Heart right ventricle (tissue), 16 donors: ENCODE measurements around the gene MFSD2A. TPM values are rescaled to one million over a fixed set of nuclear protein-coding genes. Genes with fewer than 3 reads are reported as not detected.

ENCODE experiments used
- ATAC-seq, 8 donors: fragments of 200-7000 bp; cut with Tn5 transposase; one replicate each; pipeline ENCODE4 v1.9.1; 2020; ENCODE audit warnings: mild to moderate bottlenecking in 8 of 8, moderate library complexity in 8 of 8, moderate number of reproducible peaks in 1 of 8
- DNase-seq, 2 donors: peaks; one replicate each; pipeline ENCODE4 v3.0.0-alpha.2; 2020
- H3K27ac ChIP-seq, 10 donors: fragments of 200-600 bp; sonication (generic) in 2 of 10; one replicate each; pipeline versions ENCODE4 v1.5.0 to v1.8.0; 2020 to 2022; ENCODE audit warnings: mild to moderate bottlenecking in 3 of 10
- H3K27me3 ChIP-seq, 7 donors: fragments of 200-600 bp; one replicate each; pipeline ENCODE4 v1.8.0; 2021 to 2022; ENCODE audit warnings: mild to moderate bottlenecking in 2 of 7
- H3K36me3 ChIP-seq, 9 donors: fragments of 200-600 bp; sonication (generic) in 1 of 9; one replicate each; pipeline versions ENCODE4 v1.5.0 to v1.8.0; 2020 to 2022; ENCODE audit warnings: mild to moderate bottlenecking in 2 of 9
- H3K4me1 ChIP-seq, 9 donors: fragments of 200-600 bp; sonication (generic) in 1 of 9; one replicate each; pipeline versions ENCODE4 v1.5.0 to v1.8.0; 2020 to 2022; ENCODE audit warnings: mild to moderate bottlenecking in 4 of 9
- H3K4me3 ChIP-seq, 10 donors: fragments of 200-600 bp; sonication (generic) in 2 of 10; one replicate each; pipeline versions ENCODE4 v1.5.0 to v1.8.0; 2020 to 2022; ENCODE audit warnings: mild to moderate bottlenecking in 7 of 10, moderate library complexity in 2 of 10
- H3K9me3 ChIP-seq, 11 donors: fragments of 200-600 bp in 10 of 11; sonication (generic) in 2 of 11; one replicate each; pipeline versions ENCODE4 v1.5.0 to v1.8.0; 2013 to 2022; ENCODE audit warnings: mild to moderate bottlenecking in 2 of 11, control low read depth in 1 of 11, moderate library complexity in 1 of 11
- WGBS, 2 donors: extraction: QIAGEN DNeasy Blood & Tissue Kit; methylation state at CpG; one replicate each; pipeline ENCODE4 v1.1.7; 2013; ENCODE audit warnings: inconsistent platforms in 1 of 2; 5-methylcytosine and 5-hydroxymethylcytosine counted together
- intact Hi-C, 10 donors: fragments of 100-400 bp; cut with DNase I; formaldehyde crosslinking; loops; one replicate each; pipeline versions ENCODE4 v1.11.1 to v1.14.2; 2022
- polyA plus RNA-seq, 2 donors: library from polyadenylated mRNA; stranded (reverse); fragments of 200-250 nt; gene quantifications; one replicate each; pipeline ENCODE4 v1.2.3, GENCODE V29; 2013
- total RNA-seq, 10 donors: library from RNA; stranded (reverse); fragmentation: NEBNext Ultra II Directional in 3 of 10; extraction: Animal tissue kit (Norgen Biotek cat#: 25700) in 3 of 10; gene quantifications; one replicate each; pipeline versions ENCODE4 v1.2.1 to v1.2.4, GENCODE V29; 2021 to 2023
- TF ChIP-seq, protein P1 (sequence below), 9 donors: fragments of 200-600 bp; sonication (generic) in 2 of 9; IDR thresholded peaks; one replicate each; pipeline versions ENCODE4 v1.5.0 to v1.8.0; 2021 to 2022; ENCODE audit warnings: antibody characterized with exemption in 9 of 9, mild to moderate bottlenecking in 5 of 9, moderate library complexity in 1 of 9
- donor health status: Arrhythmogenic right ventricular cardiomyopathy.
- donor health status: ischemic (EF 13 %, LVEDD 7.1; RV severe dilation, severe dysfunction).
- donor health status: healthy with polysubstance abuse.
- donor health status: DM: no; HTN: yes; CAD: no.
- donor health status: DM: no; HTN: no; CAD: no.
- donor health status: ischemic (EF 25% LVEDD 6.9; RV normal size, moderate dysfunction).
- donor health status: ischemic (EF 25% LVEDD 5.7; RV mildly dilated, moderate dysfunction).
- donor health status: healthy.
- donor health status: DM: yes; HTN: yes; CAD: no.
- donor health status: Ischemic cardiomyopathy.
- donor health status: ischemic (EF 35%, LVEDD 5.7; RV mildly dilated, moderate dysfunction).
- donor health status: nonischemic (EF 11% LVEDD 7.7; RV severe dilation, severe dysfunction).
- donor health status: DM: yes; HTN: yes; CAD: no.
- donor health status: PGD.
- donor health status: ischemic (EF 29% LVEDD 5.4; RV normal size, mild dysfunction).
- donor health status: nonischemic (EF 23%, LVEDD 6.1; RV moderate dilation, normal function).

The MFSD2A gene
- total and polyA plus RNA-seq, 12 donors = 0.15 to 5.6 (median 0.45) TPM; not detected in 2

DNA sequence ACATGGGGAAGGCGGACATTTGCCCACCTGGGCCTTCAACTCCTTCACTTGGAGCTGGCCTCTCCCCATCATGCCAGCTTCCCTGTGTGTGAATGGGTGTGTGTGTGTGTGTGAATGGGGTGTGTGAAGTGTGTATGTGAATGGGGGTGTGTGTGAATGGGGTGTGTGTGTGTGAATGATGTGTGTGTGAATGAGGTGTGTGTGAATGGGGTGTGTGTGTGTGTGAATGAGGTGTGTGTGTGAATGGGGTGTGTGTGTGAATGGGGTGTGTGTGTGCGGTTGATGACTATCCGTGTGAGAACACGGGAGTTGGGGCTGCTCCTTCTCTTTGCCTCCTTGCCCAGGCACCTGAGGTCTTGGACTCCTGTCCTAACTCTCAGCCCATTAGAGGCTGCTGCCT lies 9.6 kb downstream of the MFSD2A start:
- H3K36me3 ChIP-seq = no peaks in the 10 kb centered on the region
- peaks cover 0 to 17% (median 0%) of the 10 kb centered on the region in 9 donors for H3K4me1 ChIP-seq
- intact Hi-C loops = loop anchor here in 1 of 10 donors (5.0 kb wide), 1 partner anchor 37 kb away; no protein-coding TSS in a partner anchor
- H3K4me3 ChIP-seq = no peak overlapping the region
- no peaks in the 10 kb centered on the region for H3K9me3 ChIP-seq
- H3K27me3 ChIP-seq = peaks cover 0 to 3% (median 0%) of the 10 kb centered on the region in 7 donors
- 95 to 96% methylated on average over 4 of the region's 4 CpGs for WGBS, 2 donors
- DNase-seq = no peak
- no peak overlapping the region for H3K27ac ChIP-seq
- TF ChIP-seq, protein P1, sequence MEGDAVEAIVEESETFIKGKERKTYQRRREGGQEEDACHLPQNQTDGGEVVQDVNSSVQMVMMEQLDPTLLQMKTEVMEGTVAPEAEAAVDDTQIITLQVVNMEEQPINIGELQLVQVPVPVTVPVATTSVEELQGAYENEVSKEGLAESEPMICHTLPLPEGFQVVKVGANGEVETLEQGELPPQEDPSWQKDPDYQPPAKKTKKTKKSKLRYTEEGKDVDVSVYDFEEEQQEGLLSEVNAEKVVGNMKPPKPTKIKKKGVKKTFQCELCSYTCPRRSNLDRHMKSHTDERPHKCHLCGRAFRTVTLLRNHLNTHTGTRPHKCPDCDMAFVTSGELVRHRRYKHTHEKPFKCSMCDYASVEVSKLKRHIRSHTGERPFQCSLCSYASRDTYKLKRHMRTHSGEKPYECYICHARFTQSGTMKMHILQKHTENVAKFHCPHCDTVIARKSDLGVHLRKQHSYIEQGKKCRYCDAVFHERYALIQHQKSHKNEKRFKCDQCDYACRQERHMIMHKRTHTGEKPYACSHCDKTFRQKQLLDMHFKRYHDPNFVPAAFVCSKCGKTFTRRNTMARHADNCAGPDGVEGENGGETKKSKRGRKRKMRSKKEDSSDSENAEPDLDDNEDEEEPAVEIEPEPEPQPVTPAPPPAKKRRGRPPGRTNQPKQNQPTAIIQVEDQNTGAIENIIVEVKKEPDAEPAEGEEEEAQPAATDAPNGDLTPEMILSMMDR (IDR thresholded peaks at IDR 0.05) = no peak
- ATAC-seq = no peak

DNA sequence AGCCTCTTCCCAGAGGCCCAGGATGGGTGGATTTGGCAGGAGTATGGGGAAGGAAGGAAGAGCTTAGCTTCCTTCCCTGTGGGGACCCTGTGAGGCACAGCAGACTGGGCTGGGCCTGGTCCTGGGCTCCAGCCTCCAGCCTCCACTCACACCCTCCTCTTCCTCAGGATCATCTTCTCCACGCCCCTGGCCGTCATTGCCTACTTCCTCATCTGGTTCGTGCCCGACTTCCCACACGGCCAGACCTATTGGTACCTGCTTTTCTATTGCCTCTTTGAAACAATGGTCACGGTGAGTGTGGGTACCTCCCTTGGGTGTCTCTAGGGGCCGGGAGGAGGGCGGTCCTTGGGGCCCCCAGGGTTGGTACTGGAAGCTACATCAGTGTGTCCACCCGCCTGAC lies 10.1 kb downstream of the MFSD2A start:
- intact Hi-C loops = no loop called here
- Histone ChIP-seq H3K9me3 (no peaks in the 10 kb centered on the region), H3K4me3 (no peak overlapping the region), H3K36me3 (no peaks in the 10 kb centered on the region), H3K27me3 (peaks cover 0 to 3% (median 0%) of the 10 kb centered on the region in 7 donors), H3K4me1 (peaks cover 0 to 16% (median 0%) of the 10 kb centered on the region in 9 donors), H3K27ac (no peak overlapping the region)
- TF ChIP-seq, protein P1 (IDR thresholded peaks at IDR 0.05) = no peak
- WGBS, 2 donors = 77 to 84% methylated on average over 9 of the region's 9 CpGs
- ATAC-seq (no peak), DNase-seq (no peak)

DNA sequence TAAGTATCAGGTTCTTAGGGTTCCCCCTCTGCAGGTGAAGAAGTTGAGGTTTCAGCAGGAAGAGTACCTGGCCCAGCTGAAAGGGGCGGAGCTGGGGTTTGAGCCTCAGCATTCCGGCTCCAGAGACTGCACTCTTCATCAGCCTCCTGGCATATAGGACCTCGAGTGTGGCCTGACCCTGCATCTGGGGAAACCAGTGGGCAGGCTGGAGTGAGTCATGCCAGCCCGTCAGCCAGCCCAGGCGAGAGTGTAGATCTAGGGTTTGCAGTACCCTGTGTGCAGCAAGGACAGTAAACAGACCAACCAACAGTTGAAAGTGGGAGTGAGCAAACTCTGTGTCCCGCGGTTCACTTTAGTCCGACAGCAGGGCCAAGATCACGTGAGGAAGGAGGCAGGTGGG lies 14.1 kb downstream of the MFSD2A start:
- H3K9me3 ChIP-seq = no peaks in the 10 kb centered on the region
- DNase-seq (no peak), ATAC-seq (no peak)
- H3K4me3 ChIP-seq = no peak overlapping the region
- WGBS, 2 donors = 91 to 92% methylated on average over 9 of the region's 9 CpGs
- peaks cover 0 to 12% (median 0%) of the 10 kb centered on the region in 9 donors for H3K4me1 ChIP-seq
- H3K27me3 ChIP-seq = peaks cover 0 to 9% (median 0%) of the 10 kb centered on the region in 7 donors
- no peaks in the 10 kb centered on the region for H3K36me3 ChIP-seq
- TF ChIP-seq, protein P1 (IDR thresholded peaks at IDR 0.05) = no peak
- intact Hi-C loops = no loop called here
- no peak overlapping the region for H3K27ac ChIP-seq

DNA sequence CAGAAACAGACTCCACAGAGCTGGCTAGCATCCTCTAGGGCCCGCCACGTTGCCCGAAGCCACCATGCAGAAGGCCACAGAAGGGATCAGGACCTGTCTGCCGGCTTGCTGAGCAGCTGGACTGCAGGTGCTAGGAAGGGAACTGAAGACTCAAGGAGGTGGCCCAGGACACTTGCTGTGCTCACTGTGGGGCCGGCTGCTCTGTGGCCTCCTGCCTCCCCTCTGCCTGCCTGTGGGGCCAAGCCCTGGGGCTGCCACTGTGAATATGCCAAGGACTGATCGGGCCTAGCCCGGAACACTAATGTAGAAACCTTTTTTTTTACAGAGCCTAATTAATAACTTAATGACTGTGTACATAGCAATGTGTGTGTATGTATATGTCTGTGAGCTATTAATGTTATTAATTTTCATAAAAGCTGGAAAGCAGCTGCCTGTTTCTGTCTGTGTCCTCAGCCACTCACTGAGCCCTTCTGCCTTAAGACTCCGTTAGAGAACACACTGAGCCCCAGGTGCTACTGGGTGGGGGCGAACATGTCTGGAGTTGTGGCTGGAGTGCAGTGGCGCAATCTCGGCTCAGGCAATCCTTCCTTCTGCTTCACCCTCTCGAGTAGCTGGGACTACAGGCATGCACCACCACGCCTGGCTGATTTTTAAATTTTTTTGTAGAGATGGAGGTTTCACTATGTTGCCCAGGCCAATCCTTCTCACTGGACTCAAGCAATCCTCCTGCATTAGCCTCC lies 14.8 kb downstream of the MFSD2A start:
- ATAC-seq (no peak), DNase-seq (no peak)
- peaks cover 0 to 12% (median 0%) of the 10 kb centered on the region in 9 donors for H3K4me1 ChIP-seq
- H3K36me3 ChIP-seq = no peaks in the 10 kb centered on the region
- no peaks in the 10 kb centered on the region for H3K9me3 ChIP-seq
- 94 to 95% methylated on average over 13 of the region's 13 CpGs for WGBS, 2 donors
- intact Hi-C loops = loop anchor here in 5 of 10 donors (5.0 to 10.0 kb wide), 4 partner anchors 47 to 152 kb away; partner anchors contain the start of gene MYCL (in 1 of the 5)
- no peak overlapping the region for H3K27ac ChIP-seq
- peaks cover 0 to 9% (median 0%) of the 10 kb centered on the region in 7 donors for H3K27me3 ChIP-seq
- no peak overlapping the region for H3K4me3 ChIP-seq
- TF ChIP-seq, protein P1 (IDR thresholded peaks at IDR 0.05) = no peak
